Fibroblast of peridontal ligament (primary cell): Measurements from ENCODE around the gene CACNA1C.

Experiments used
- DNase-seq: peaks from one replicate; pipeline ENCODE4 v3.0.0-alpha.2; 2010; ENCODE audit errors: extremely low read depth

Gene CACNA1C

GRCh38 chr12:2034633-2035430 lies 18.0 kb upstream of the CACNA1C start:
- DNase-seq = peak; percentile 65

- DNase-seq = no peak
Measured at GRCh38 chr12:2035431-2036055, 17.2 kb upstream of the CACNA1C start.

GRCh38 chr12:2039034-2039433 lies 13.8 kb upstream of the CACNA1C start:
- no peak for DNase-seq

- no peak for DNase-seq
Measured at GRCh38 chr12:2043054-2043453, 9.7 kb upstream of the CACNA1C start.

- no peak for DNase-seq
Measured at GRCh38 chr12:2044165-2044564, 8.6 kb upstream of the CACNA1C start.

GRCh38 chr12:2046957-2047356 lies 5.8 kb upstream of the CACNA1C start:
- DNase-seq = no peak

- no peak for DNase-seq
Measured at GRCh38 chr12:2047752-2048151, 5.0 kb upstream of the CACNA1C start.

- DNase-seq = no peak
Measured at GRCh38 chr12:2049604-2050540, 2.9 kb upstream of the CACNA1C start.

- no peak for DNase-seq
Measured at GRCh38 chr12:2051700-2052621, 826 bp upstream of the CACNA1C start.

- DNase-seq = peak; percentile 45
Measured at GRCh38 chr12:2053691-2054090, 904 bp downstream of the CACNA1C start.

- no peak for DNase-seq
Measured at GRCh38 chr12:2054091-2055018, 1.6 kb downstream of the CACNA1C start.

GRCh38 chr12:2057041-2057794 lies 4.4 kb downstream of the CACNA1C start:
- DNase-seq = peak; percentile 57

- DNase-seq = no peak
Measured at GRCh38 chr12:2057795-2058408, 5.1 kb downstream of the CACNA1C start.

- no peak for DNase-seq
Measured at GRCh38 chr12:2058837-2059236, 6.0 kb downstream of the CACNA1C start.

GRCh38 chr12:2061402-2061801 lies 8.6 kb downstream of the CACNA1C start:
- DNase-seq = no peak

GRCh38 chr12:2064071-2064507 lies 11.3 kb downstream of the CACNA1C start:
- DNase-seq = peak; percentile 33

GRCh38 chr12:2068653-2069052 lies 15.9 kb downstream of the CACNA1C start:
- DNase-seq = no peak

GRCh38 chr12:2070440-2071045 lies 17.8 kb downstream of the CACNA1C start:
- DNase-seq = no peak
